Stimulated activated CD4-positive, alpha-beta T cell treated with anti-CD3 and anti-CD28 coated beads, Interleukin-4, amount 100 ng/mL, for 1 hour (primary cell): ENCODE results near the gene KRTAP10-5.
"Not testable (repeated sequence)": the region's sequence is repeated elsewhere in the genome, so short reads cannot be mapped to it uniquely, and the experiment has no call there.

Experiments used
- DNase-seq: peaks from one replicate; pipeline ENCODE4 v3.0.0-alpha.2; 2020

Gene KRTAP10-5

GRCh38 chr21:44610157-44610843 is 29.9 kb upstream of the KRTAP10-5 start:
- not testable (repeated sequence) for DNase-seq

GRCh38 chr21:44609193-44609592 is 28.8 kb upstream of the KRTAP10-5 start:
- no peak for DNase-seq

GRCh38 chr21:44606495-44606894 is 26.1 kb upstream of the KRTAP10-5 start:
- no peak for DNase-seq

- DNase-seq: no peak
Measured at GRCh38 chr21:44603911-44604310, 23.5 kb upstream of the KRTAP10-5 start.

GRCh38 chr21:44603109-44603875 is 22.9 kb upstream of the KRTAP10-5 start:
- DNase-seq: no peak

GRCh38 chr21:44602463-44602850 is 22.1 kb upstream of the KRTAP10-5 start:
- no peak for DNase-seq

- no peak for DNase-seq
Measured at GRCh38 chr21:44601596-44602462, 21.4 kb upstream of the KRTAP10-5 start.

- DNase-seq: not testable (repeated sequence)
Measured at GRCh38 chr21:44601091-44601490, 20.7 kb upstream of the KRTAP10-5 start.

GRCh38 chr21:44600118-44600978 is 19.9 kb upstream of the KRTAP10-5 start, which contains the start of gene KRTAP10-7:
Gene KRTAP10-7, plus strand, starts transcription at chr21:44600597. Its CDS starts 25 bp downstream, at chr21:44600622.
- DNase-seq: not testable (repeated sequence)

- DNase-seq: no peak
Measured at GRCh38 chr21:44599264-44600029, 19.0 kb upstream of the KRTAP10-5 start.

GRCh38 chr21:44598061-44598460 is 17.7 kb upstream of the KRTAP10-5 start:
- no peak for DNase-seq

- no peak for DNase-seq
Measured at GRCh38 chr21:44596068-44596725, 15.8 kb upstream of the KRTAP10-5 start.

- no peak for DNase-seq
Measured at GRCh38 chr21:44595524-44595923, 15.1 kb upstream of the KRTAP10-5 start.

- DNase-seq: no peak
Measured at GRCh38 chr21:44594406-44594916, 14.1 kb upstream of the KRTAP10-5 start.

- no peak for DNase-seq
Measured at GRCh38 chr21:44593598-44594405, 13.4 kb upstream of the KRTAP10-5 start.

- DNase-seq: no peak
Measured at GRCh38 chr21:44592446-44593311, 12.3 kb upstream of the KRTAP10-5 start, which contains the start of gene KRTAP10-6. Gene KRTAP10-6, minus strand, starts transcription at chr21:44592505. Its CDS starts 21 bp downstream, at chr21:44592484.

- DNase-seq: not testable (repeated sequence)
Measured at GRCh38 chr21:44591801-44592130, 11.4 kb upstream of the KRTAP10-5 start.
